Loucy (cell line): Measurements from ENCODE around the gene TTC23.

Source experiments
- CTCF ChIP-seq: fragments of 200-600 bp; sonication (generic); conservative IDR thresholded peaks from 2 replicates; pipeline ENCODE4 v1.5.1; 2014; ENCODE audit warnings: mild to moderate bottlenecking, antibody characterized with exemption, low read length
- EZH2phosphoT487 ChIP-seq: fragments of 200-600 bp; IDR thresholded peaks from 2 replicates; pipeline ENCODE4 v1.6.1; 2018; ENCODE audit warnings: antibody characterized with exemption, mild to moderate bottlenecking, moderate library complexity, borderline replicate concordance

DNA sequence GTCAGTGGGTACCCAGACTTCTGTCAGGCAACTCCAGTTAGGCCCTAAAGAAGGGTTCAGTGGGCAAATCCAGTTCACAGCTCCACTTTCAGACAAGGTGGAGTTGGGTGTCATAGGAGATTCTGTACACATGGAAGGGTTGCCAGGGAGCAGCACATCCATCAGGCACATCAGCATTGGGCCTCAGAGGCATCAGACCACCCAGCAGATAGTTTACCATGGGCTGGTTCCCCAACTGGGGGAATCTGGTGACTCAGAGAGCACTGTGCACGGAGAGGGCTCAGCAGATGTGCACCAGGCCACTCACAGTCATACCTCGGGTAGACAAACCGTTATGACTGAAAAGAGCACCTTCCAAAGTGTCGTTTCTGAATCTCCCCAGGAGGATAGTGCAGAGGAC is 117.3 kb downstream of the TTC23 start:
- TF ChIP-seq CTCF (no peak), EZH2phosphoT487 (no peak)
